Astrocyte (in vitro differentiated cells and primary cell): ENCODE results near the gene SERPINE1.

Experiments used
- CTCF ChIP-seq: IDR thresholded peaks from 2 replicates; pipeline ENCODE4 v1.5.1; 2011; ENCODE audit warnings: low read depth, mild to moderate bottlenecking, inconsistent platforms, low read length, moderate library complexity; ENCODE audit not compliant: insufficient read depth
- EZH2 ChIP-seq: IDR thresholded peaks from 2 replicates; pipeline ENCODE4 v1.6.1; 2012; ENCODE audit warnings: mild to moderate bottlenecking, low read length, inconsistent platforms; ENCODE audit not compliant: insufficient read depth

GRCh38 chr7:101179117-101179516, 52.2 kb downstream of the SERPINE1 start:
- TF ChIP-seq CTCF: no peak
- no peak for TF ChIP-seq EZH2
